Lung microvascular endothelial cell (primary cell): ENCODE data around the gene LCLAT1. TPM values are rescaled to one million over a fixed set of nuclear protein-coding genes. Genes with fewer than 3 reads are reported as not detected.
"Not testable (repeated sequence)": the region's sequence is repeated elsewhere in the genome, so short reads cannot be mapped to it uniquely, and the experiment has no call there.

Experiments
- DNase-seq, 2 donors: peaks; one replicate each; pipeline versions ENCODE4 v3.0.0 to v3.0.0-alpha.2; 2010; ENCODE audit warnings: low read depth in 2 of 2
- total RNA-seq: library from RNA; depleted of rRNA; stranded (reverse); fragments of >200 nt; gene quantifications from 2 replicates; pipeline ENCODE4 v1.2.1, GENCODE V29; 2014

Gene LCLAT1
- total RNA-seq, 1 donor from 2014 or later, result 7.1 TPM

- no peak for DNase-seq
Measured at GRCh38 chr2:30453498-30453897, 6.5 kb downstream of the LCLAT1 start.

GRCh38 chr2:30454571-30454970 lies 7.5 kb downstream of the LCLAT1 start:
- DNase-seq, result no peak

DNA sequence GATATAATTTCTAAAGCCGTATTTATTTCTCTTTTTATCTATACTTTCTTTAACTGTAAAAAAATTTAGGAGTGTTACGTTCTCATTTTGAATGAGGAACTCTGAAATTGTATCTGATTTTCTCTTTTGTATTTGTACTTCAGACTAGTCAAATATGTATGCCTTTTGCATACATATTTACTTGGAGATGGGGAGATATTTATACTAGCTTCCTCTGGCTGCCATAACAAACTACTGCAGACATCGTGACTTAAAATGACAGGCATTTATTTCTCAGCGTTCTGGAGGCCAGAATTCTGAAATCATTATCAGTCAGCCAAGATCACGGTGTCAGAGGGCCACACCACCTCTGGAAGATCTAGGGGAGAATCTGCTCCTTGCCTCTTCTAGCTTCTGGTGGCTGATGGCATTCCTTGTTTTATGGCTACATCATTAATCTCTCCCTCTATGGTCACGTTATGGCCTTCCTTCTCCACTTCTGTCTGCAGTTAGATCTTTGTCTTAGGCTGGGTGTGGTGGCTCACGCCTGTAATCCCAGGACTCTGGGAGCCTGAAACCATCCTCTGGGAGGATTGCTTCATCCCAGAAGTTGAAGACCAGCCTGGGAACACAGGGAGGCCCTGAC lies 8.2 kb downstream of the LCLAT1 start:
- no peak for DNase-seq

- no peak for DNase-seq
Measured at GRCh38 chr2:30456106-30456505, 9.1 kb downstream of the LCLAT1 start.

DNA sequence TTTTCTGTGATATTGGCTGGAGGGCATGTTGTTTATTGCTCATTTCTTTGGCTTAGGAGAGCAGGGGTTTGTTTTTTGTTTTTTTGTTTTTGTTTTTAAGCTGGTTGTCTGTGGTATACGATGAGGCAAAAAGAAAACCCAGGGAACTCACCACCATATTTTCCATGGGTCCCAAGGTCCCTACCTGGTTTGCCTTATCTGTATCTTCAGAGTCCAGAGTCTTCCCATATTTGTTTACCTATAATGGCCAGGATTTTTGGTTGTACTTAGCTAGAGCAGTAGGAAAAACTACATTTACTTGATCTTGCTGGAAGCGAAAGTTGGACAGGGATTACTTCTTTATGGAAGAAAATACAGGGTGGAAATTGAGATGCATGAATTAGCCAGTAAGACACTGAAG lies 9.5 kb downstream of the LCLAT1 start:
- no peak for DNase-seq

DNA sequence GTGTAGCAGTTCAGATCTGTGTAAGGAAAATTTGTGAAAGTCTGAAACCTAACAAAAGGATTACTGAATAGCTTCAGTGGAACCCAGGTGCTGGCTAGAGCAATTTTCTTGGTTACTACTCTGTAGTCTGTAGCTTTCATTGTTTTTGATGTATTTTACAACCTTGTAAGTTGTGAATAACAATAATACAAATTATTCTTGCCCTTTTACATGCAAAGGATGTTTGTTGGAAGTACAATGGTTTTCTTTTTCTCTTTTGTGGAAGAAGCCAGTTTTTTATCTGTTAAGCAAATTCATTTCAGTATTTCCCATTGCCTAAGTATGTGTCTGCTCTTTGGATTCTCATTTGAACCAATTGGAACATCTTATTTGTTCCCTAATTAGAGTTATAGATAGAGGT lies 10.2 kb downstream of the LCLAT1 start:
- no peak for DNase-seq

DNA sequence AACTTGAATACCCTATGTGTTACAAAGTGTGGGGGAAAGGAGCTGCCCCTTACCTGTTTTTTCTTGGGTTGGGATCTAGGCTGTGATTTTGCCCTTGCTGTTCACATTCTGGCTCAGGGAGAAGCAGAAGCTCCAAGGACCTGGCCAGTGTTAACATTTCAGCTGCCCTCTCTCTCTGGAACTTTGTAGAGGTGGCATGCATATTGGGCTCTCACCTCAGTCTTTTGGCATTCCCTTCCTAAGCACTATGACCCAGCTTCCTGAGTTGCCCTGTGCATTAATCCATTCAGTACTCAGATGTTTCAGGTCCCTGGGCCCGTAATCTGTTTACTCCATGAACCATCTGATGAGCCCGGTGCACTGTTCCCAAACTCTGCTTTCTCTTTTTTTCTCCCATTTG lies 12.1 kb downstream of the LCLAT1 start:
- DNase-seq, result no peak

- no peak for DNase-seq
Measured at GRCh38 chr2:30462131-30462857, 15.2 kb downstream of the LCLAT1 start.

- DNase-seq, result no peak
Measured at GRCh38 chr2:30463535-30463934, 16.5 kb downstream of the LCLAT1 start.

- DNase-seq, result peak in 1 of 2 donors; percentile 3
Measured at GRCh38 chr2:30464544-30465170, 17.6 kb downstream of the LCLAT1 start.

DNA sequence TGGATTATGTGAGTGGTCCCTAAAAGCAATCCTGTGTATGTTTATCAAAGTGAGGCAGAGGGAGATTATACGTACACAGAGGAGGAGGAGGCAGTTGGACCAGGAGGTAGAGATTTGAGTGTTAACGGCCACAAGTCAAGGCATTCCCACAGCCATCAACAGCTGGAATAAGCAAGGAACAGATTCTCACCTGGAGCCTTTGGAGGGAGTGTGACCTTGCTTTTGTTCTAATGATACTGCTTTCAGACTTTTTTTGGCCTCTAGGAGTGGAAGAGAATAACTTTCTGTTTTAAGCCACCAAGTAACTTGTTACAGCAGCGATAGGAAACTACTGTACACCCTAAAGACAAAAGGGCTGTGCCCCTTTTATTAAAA lies 18.1 kb downstream of the LCLAT1 start:
- DNase-seq, result peak in 1 of 2 donors; percentile 2

DNA sequence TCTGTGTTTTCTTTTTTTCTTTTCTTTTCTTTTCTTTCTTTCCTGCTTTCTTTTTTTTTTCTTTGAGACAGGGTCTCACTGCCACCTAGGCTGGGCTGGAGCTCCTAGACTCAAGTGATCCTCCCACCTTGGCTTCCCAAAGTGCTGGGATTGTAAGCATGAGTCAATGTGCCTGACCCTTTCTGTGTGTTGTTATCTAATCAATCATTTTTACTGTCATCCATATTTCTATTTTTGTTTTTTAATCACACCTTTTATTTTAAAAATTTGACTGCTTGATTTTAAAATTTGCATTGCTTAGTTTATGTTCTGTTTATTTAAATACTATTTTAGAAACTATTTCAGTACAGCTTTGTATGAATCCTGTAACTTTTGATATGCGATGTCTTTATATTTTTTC lies 19.2 kb downstream of the LCLAT1 start:
- DNase-seq, result no peak

DNA sequence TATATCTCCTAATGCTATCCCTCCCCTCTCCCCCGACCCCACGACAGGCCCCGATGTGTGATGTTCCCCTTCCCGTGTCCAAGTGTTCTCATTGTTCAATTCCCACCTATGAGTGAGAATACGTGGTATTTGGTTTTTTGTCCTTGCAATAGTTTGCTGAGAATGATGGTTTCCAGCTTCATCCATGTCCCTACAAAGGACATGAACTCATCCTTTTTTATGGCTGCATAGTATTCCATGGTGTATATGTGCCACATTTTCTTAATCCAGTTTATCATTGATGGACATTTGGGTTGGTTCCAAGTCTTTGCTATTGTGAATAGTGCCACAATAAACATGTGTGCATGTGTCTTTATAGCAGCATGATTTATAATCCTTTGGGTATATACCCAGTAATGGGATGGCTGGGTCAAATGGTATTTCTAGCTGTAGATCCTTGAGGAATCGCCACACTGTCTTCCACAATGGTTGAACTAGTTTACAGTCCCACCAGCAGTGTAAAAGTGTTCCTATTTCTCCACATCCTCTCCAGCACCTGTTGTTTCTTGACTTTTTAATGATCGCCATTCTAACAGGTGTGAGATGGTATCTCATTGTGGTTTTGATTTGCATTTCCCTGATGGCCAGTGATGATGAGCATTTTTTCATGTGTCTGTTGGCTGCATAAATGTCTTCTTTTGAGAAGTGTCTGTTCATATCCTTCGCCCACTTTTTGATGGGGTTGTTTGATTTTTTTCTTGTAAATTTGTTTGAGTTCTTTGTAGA lies 20.2 kb downstream of the LCLAT1 start:
- DNase-seq, result not testable (repeated sequence)

DNA sequence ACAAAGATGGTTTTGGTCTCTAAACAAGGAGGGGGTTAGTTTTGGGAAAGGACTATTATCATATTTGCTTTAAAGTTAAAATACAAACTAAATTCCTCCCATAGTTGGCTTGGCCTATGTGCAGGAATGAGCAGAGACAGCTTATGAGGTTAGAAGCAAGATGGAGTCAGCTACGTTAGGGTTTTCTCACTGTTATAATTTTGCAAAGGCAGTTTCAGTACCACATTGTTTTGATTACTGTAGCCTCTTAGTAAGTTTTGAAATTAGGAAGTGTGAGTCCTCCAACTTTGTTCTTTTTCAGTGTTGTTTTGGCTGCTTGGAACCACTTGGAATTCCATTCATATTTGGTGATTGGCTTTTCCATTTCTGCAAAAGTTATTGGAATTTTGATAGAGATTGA lies 23.4 kb downstream of the LCLAT1 start:
- DNase-seq, result no peak

- no peak for DNase-seq
Measured at GRCh38 chr2:30472326-30472725, 25.3 kb downstream of the LCLAT1 start.

DNA sequence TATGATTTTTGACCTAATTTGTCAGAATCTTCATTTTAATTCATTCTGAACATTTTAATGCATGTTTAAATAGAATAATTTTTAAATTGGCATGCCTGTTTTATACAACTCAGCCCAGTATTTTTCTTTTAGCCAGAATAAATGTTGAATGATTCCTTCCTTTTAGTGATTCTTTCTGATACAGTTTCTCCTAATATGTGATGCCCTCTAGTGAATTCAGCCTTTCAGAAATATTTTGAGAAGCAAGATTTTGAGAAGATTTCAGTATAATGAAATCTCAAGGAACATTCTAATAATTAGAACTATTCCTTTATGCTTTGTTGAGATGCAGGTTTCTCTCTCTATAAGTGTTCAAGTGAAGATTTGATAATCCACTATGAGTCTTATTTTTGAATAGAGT lies 28.5 kb downstream of the LCLAT1 start:
- no peak for DNase-seq

DNA sequence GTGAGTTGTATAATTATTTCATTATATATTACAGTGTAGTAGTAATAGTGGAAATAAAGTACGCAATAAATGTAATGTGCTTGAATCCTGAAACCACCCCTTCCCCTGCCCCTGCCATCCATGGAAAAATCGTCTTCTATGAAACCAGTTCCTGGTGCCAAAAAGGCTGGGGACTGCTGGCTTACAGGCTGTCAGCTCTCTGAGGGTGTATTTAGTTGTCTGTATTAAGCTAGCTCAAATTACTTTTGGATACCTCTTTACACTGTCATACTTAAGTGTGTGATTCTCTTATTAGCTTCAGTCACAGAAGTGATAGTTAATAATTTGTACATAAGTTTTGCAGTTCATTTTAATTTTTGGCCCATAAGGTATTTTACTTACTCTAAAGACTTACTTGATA lies 29.6 kb downstream of the LCLAT1 start:
- DNase-seq, result no peak

DNA sequence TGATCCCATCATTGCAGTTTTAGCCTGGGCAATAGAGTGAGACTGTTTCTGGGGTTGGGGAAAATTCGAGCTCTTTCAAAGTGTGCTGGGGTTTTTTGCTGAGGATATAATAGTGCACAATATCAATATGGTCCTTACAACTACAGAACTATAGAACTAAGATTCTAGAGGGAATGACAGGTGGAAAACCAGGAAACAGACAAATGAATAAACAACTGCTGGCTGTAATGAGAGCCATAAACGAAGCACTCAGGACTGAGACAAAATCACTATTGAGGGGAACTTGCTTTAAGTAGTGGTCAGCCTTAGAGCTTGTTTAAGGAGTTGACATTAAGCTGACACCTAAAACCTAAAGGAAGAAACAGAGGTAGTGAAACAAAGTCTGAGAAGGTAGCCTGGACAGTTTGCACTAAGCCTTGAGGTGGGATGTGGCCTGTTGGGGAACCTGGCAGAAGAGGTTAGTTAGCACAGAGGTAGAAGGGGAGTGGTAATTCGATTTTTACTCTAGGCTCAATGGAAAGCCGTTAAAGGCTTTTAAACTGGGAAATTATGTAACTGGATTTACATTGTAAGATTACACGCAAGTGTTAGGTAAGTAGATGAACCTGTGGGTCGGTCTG lies 33.8 kb downstream of the LCLAT1 start:
- no peak for DNase-seq

- no peak for DNase-seq
Measured at GRCh38 chr2:30481323-30481800, 34.3 kb downstream of the LCLAT1 start.

- DNase-seq, result no peak
Measured at GRCh38 chr2:30482011-30482410, 35.0 kb downstream of the LCLAT1 start.

DNA sequence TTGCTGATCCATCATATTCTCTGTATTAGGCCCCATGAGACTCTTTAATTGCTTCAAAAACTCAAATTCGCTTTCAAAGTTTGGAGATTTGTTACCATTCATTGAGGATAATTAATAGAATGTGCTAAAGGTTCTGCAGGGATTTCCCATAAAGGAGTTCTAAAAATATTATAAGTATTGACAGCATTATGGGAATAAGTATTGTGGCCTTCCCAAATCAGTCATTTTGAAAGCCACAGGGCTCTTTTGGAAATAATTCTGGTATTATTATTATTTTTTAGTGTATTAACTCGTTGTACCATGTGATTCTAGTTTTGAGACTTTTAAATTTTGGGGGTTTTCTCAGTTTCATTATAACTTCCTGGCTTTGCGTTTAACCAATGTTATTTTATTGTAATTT lies 37.1 kb downstream of the LCLAT1 start:
- no peak for DNase-seq

- no peak for DNase-seq
Measured at GRCh38 chr2:30484995-30485394, 37.9 kb downstream of the LCLAT1 start.
